GM21717 (cell line): ENCODE results near the gene IRAK3.

Source experiments
- ATAC-seq: cut with Tn5 transposase; IDR thresholded peaks from one replicate; pipeline ENCODE4 v1.9.1; 2021; ENCODE audit warnings: mild to moderate bottlenecking, moderate library complexity; ENCODE audit not compliant: unreplicated experiment

IRAK3 gene

GRCh38 chr12:66252771-66253170, 63.8 kb downstream of the IRAK3 start:
- ATAC-seq = no peak

- no peak for ATAC-seq
Measured at GRCh38 chr12:66255737-66256136, 66.7 kb downstream of the IRAK3 start.

GRCh38 chr12:66258011-66258410, 69.0 kb downstream of the IRAK3 start:
- no peak for ATAC-seq

GRCh38 chr12:66262737-66263136, 73.7 kb downstream of the IRAK3 start:
- no peak for ATAC-seq

GRCh38 chr12:66268562-66268961, 79.5 kb downstream of the IRAK3 start:
- ATAC-seq = no peak

GRCh38 chr12:66269142-66269541, 80.1 kb downstream of the IRAK3 start:
- no peak for ATAC-seq

- ATAC-seq = no peak
Measured at GRCh38 chr12:66269757-66270383, 80.9 kb downstream of the IRAK3 start.

GRCh38 chr12:66270613-66271012, 81.6 kb downstream of the IRAK3 start:
- no peak for ATAC-seq

GRCh38 chr12:66272650-66273049, 83.6 kb downstream of the IRAK3 start:
- ATAC-seq = no peak

- no peak for ATAC-seq
Measured at GRCh38 chr12:66273147-66273546, 84.1 kb downstream of the IRAK3 start.

GRCh38 chr12:66275040-66275439, 86.0 kb downstream of the IRAK3 start:
- peak; percentile 44 for ATAC-seq

GRCh38 chr12:66279123-66279712, 90.2 kb downstream of the IRAK3 start:
- no peak for ATAC-seq

- no peak for ATAC-seq
Measured at GRCh38 chr12:66280561-66280960, 91.5 kb downstream of the IRAK3 start.

GRCh38 chr12:66282244-66282643, 93.2 kb downstream of the IRAK3 start:
- ATAC-seq = no peak

GRCh38 chr12:66287275-66287674, 98.3 kb downstream of the IRAK3 start:
- ATAC-seq = no peak

GRCh38 chr12:66288121-66288520, 99.1 kb downstream of the IRAK3 start:
- no peak for ATAC-seq

- no peak for ATAC-seq
Measured at GRCh38 chr12:66289485-66289884, 100.5 kb downstream of the IRAK3 start.

GRCh38 chr12:66290716-66291200, 101.7 kb downstream of the IRAK3 start:
- no peak for ATAC-seq

- no peak for ATAC-seq
Measured at GRCh38 chr12:66296176-66296683, 107.2 kb downstream of the IRAK3 start.

GRCh38 chr12:66297080-66297479, 108.1 kb downstream of the IRAK3 start:
- no peak for ATAC-seq

- no peak for ATAC-seq
Measured at GRCh38 chr12:66297923-66298322, 108.9 kb downstream of the IRAK3 start.
